NCI-H748 (cell line): ENCODE results near the gene RNU5B-1.

Experiments used
- DNase-seq: peaks from one replicate; lab custom pipeline; 2025; ENCODE audit not compliant: unreplicated experiment; lab: John Stamatoyannopoulos, UW

RNU5B-1 gene

GRCh38 chr15:65327651-65328393 is 23.3 kb downstream of the RNU5B-1 start:
- no peak for DNase-seq

GRCh38 chr15:65328506-65329287 is 24.2 kb downstream of the RNU5B-1 start:
- no peak for DNase-seq

DNA sequence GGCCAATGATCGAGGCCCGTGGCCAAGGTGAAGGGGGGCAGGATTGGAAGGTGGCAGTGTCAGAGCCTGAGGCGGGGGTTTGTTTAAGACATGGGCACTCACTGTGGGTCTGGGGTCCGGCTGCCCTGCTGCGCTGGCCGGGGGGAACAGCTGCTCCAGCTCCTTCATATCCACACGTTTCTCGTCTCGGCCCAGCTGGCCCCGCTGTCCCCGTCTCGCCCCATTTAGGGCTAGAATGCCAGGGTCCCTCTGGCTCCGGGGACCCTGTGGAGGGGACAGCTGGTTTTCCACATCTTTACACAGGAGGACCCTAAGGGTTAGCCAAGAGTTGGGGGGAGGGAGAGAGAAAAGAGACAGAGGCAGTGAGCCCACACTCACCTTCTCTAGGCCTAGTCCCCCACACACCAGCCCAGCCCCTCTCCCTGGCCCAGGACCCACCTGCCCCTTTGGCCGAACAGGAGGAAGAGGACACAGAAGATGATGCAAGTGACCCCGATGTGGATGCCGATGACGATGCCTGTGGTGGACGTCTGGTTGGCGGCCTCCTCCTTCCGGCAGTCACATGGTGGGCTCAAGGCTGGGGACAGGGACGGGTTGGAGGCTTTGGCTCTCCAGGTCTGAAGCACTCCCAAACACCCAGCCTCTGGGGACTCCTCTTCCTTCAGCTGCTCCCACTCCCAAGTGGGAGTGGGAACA is 25.0 kb downstream of the RNU5B-1 start:
- no peak for DNase-seq

GRCh38 chr15:65329984-65330735 is 25.7 kb downstream of the RNU5B-1 start:
- DNase-seq: no peak

- DNase-seq: no peak
Observed at GRCh38 chr15:65330934-65331645, 26.6 kb downstream of the RNU5B-1 start.

DNA sequence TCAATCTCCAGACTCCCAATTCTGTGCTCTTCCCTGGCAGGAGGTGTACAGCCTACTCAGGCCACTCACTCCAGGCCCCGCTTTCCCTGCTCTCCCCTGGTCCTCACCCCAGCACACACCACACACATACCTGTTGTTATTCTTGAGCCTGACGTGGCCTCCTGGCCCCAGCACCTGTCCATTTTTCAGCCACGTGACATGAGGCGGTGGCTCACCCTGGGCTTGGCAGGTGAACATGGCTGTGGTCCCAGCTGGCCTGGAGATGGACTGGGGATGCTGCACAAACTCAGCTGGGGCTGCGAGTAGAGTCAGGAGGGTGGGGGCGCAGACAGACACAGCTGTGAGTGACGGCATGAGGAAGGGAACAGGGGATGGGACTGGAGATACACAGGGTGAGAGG is 27.3 kb downstream of the RNU5B-1 start:
- no peak for DNase-seq

GRCh38 chr15:65332391-65333147 is 28.1 kb downstream of the RNU5B-1 start:
- no peak for DNase-seq

GRCh38 chr15:65333148-65333820 is 28.8 kb downstream of the RNU5B-1 start:
- DNase-seq: no peak

GRCh38 chr15:65333856-65334255 is 29.4 kb downstream of the RNU5B-1 start:
- no peak for DNase-seq

GRCh38 chr15:65334586-65335231 is 30.2 kb downstream of the RNU5B-1 start:
- DNase-seq: peak; percentile 49

GRCh38 chr15:65335278-65336055 is 31.0 kb downstream of the RNU5B-1 start:
- DNase-seq: no peak

DNA sequence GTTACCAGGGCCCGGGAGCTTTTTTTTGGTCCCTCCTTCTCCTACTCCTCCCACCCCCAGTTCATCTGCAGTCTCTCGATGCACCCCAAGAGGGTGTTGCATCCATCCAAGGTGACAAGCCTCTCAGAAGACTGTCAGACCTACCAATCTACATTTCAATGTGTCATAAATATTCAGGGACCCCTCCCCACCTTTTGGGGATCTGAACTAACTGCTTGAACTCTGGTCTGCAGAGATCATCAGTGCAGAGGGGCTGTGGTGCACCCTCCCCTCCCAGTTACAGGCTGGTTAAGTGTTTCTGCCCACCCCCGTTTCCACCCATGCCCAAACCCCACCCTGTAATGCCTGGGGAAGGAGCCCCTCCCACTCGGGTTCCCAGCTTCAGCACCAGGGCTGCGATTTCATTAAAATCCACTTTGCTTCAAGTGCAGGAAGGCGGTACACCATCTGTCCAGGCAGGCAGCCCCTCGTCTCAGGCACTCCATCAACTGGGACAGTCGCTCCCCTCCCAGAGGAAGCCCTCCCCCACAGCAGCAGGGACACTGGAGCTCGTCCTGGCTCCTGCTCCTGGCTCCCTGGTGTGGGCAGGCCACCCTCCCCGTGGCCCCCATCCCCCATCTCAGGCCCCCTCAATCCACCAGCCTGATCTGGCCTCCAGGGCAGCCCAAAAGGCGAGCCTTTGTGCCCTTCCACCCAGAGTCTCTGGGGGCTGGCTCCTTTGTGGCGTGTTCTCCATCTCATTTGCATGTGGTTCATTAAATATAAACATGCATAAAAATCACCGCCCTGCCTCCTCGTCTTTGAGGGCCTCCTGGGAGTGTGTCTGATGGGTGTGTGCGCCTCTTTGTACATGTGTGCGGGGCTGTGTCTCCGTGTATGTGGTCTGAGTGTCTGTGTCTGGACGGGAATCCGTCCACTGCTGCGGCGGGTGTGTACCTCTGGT is 32.3 kb downstream of the RNU5B-1 start:
- DNase-seq: peak; percentile 5

DNA sequence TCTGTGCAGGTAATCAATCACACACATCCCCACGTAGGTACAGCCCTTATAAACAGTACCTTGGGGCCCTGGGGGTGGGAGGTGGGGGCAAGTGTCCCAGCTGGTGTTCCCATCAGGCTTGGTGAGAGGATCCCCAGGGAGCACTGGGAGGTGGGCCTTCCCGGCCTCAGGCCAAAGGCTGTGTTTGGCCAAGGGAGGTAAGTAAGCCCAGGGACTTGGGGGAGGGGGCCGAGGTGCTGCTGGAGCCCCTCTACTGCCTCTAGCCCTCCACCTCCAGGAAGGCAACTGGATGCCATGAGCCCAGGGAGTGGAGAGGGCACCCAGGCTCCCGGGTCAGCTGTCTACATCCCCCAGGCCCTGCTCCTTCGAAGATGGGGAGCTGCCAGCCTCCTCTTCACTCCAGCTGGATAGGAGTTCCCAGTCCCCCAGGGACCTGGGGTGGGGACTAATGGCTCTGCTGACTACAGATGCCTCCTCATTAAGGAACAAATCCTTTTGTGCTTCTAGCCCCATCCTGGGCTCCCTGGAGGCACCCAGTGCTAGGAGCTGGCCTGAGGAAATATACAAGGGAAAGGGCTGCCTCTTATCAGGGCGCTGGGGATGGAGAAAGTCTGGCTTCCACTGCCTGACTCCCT is 33.1 kb downstream of the RNU5B-1 start:
- peak; percentile 16 for DNase-seq

DNA sequence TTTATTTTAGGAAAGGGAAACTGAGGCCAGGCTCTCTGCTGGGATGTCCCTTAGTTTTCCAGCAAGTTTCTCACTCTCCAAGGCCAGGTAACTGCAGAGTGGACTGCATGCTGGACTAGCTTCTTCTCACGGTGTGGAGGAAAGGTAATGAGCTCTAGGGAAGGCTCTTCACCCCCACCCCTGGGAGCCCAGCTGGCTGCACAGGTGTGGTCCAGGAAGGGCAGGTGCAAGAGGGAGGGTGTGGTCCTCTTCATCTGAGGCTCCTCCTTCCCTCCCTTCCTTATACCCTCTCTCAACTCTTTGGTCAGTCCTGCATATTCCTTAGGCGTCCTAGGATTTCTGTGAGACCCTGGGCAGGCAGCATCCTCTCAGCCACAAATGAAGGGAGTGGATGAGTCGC is 33.9 kb downstream of the RNU5B-1 start:
- peak; percentile 83 for DNase-seq

DNA sequence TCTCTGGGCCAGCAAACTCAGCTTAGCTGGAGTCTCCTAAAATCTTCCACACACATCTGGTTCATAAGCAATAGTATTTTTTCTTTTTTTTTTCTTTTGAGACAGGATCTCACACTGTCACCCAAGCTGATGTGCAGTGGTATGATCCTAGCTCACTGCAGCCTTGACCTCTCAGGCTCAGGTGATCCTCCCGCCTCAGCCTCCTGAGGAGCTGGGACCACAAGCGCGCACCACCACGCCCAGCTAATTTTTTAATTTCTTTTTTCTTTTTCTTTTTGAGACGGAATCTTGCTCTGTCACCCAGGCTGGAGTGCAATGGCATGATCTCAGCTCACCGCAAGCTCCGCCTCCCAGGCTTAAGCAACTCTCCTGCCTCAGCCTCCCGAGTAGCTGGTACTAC is 34.3 kb downstream of the RNU5B-1 start:
- no peak for DNase-seq

DNA sequence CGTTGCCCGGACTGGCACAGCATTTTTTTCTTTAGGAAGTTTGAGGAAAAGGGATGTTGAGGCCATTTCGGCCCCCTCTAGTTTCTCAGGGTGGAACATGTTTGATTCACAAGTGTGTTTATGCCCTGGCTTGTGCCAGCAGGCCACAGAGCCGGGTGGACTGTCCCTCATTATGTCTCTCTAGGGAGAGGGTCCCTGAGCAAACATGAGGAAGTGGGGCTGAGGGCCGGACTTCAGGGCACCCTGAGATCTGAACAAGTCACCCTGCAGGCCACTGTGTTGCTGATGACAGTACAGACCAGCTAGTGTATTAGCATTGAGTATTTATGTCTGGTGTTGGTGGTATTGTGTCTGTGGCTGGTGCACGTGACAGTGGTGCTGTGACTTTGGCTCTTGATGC is 34.9 kb downstream of the RNU5B-1 start:
- no peak for DNase-seq
